H1 (cell line): ENCODE measurements around the gene LRP1-AS. TPM values are rescaled to one million over a fixed set of nuclear protein-coding genes. Genes with fewer than 3 reads are reported as not detected.

Experiments
- CTCF ChIA-PET: fragments of 300-600 bp; sonication (Branson Sonifier 250); formaldehyde crosslinking; loops from one replicate; lab custom pipeline; 2021; ENCODE audit not compliant: partially characterized antibody; lab: Charles Lee
- POLR2A ChIA-PET: fragments of 300-600 bp; sonication (Branson Sonifier 250); formaldehyde crosslinking; loops from one replicate; lab custom pipeline; 2021; ENCODE audit warnings: inconsistent platforms; ENCODE audit not compliant: partially characterized antibody; lab: Charles Lee
- DNase-seq, 2 experiments: peaks; one replicate each; pipeline versions ENCODE4 v3.0.0 to v3.0.0-alpha.2; 2010 to 2022; ENCODE audit warnings: low spot score in 2 of 2, low read depth in 1 of 2, mixed read lengths in 1 of 2
- FAIRE-seq: peaks from 2 replicates; lab custom pipeline; 2011; peaks lifted over from hg19 to GRCh38; lab: Jason Lieb, UNC
- H2AFZ ChIP-seq: 2 replicates; pipeline ENCODE4 v1.8.1; 2012; ENCODE audit warnings: low read length, inconsistent platforms
- H2AK5ac ChIP-seq: 2 replicates; pipeline ENCODE4 v1.6.1; 2013; ENCODE audit warnings: low read depth, low read length
- H2BK120ac ChIP-seq: replicated peaks from 2 replicates; pipeline ENCODE3; 2013; ENCODE audit warnings: low read depth, low read length, inconsistent platforms
- H2BK12ac ChIP-seq: 2 replicates; pipeline ENCODE4 v1.6.1; 2013; ENCODE audit warnings: low read depth, low read length
- H2BK15ac ChIP-seq: 2 replicates; pipeline ENCODE4 v1.6.1; 2013; ENCODE audit warnings: low read length
- H2BK20ac ChIP-seq: 2 replicates; pipeline ENCODE4 v1.6.1; 2013; ENCODE audit warnings: low read length
- H2BK5ac ChIP-seq: 2 replicates; pipeline ENCODE4 v1.6.1; 2013; ENCODE audit warnings: low read depth, low read length
- H3K14ac ChIP-seq: 2 replicates; pipeline ENCODE4 v1.6.1; 2013; ENCODE audit warnings: inconsistent platforms; ENCODE audit not compliant: insufficient read length
- H3K18ac ChIP-seq: 2 replicates; pipeline ENCODE4 v1.6.1; 2013; ENCODE audit warnings: low read length; ENCODE audit errors: extremely low read depth
- H3K23ac ChIP-seq: 2 replicates; pipeline ENCODE4 v1.6.1; 2013; ENCODE audit warnings: inconsistent platforms; ENCODE audit not compliant: insufficient read length
- H3K23me2 ChIP-seq: 2 replicates; pipeline ENCODE4 v1.6.1; 2013; ENCODE audit warnings: low read depth, low read length
- H3K27ac ChIP-seq: 2 replicates; pipeline ENCODE4 v1.6.1; 2011; ENCODE audit warnings: low read depth, low read length, inconsistent platforms
- H3K27me3 ChIP-seq, 4 experiments: replicated peaks in 1 of 4; 1 replicate in 1 of 4; 2 replicates in 3 of 4; pipeline versions ENCODE4 v1.6.1 to v1.8.1; 2011 to 2013; ENCODE audit warnings: low read length in 3 of 4, mild to moderate bottlenecking in 3 of 4, inconsistent platforms in 2 of 4, mixed read lengths in 2 of 4, moderate library complexity in 1 of 4; ENCODE audit not compliant: control insufficient read depth in 3 of 4, insufficient read depth in 3 of 4; ENCODE audit errors: extremely low read depth in 1 of 4
- H3K36me3 ChIP-seq, 4 experiments: 2 replicates each; pipeline versions ENCODE4 v1.6.1 to v1.8.1; 2011 to 2013; ENCODE audit warnings: mild to moderate bottlenecking in 4 of 4, low read length in 3 of 4, moderate library complexity in 2 of 4, control low read depth in 1 of 4, inconsistent platforms in 1 of 4; ENCODE audit not compliant: insufficient read depth in 4 of 4, control insufficient read depth in 2 of 4
- H3K4ac ChIP-seq: replicated peaks from 2 replicates; pipeline ENCODE3; 2013; ENCODE audit warnings: low read length, low read depth, mixed read lengths, inconsistent platforms; ENCODE audit not compliant: insufficient read length
- H3K4me1 ChIP-seq, 4 experiments: replicated peaks in 1 of 4; 1 replicate in 1 of 4; 2 replicates in 3 of 4; pipeline versions ENCODE4 v1.6.1 to v1.8.1; 2011 to 2013; ENCODE audit warnings: low read length in 3 of 4, inconsistent platforms in 2 of 4, mixed read lengths in 1 of 4; ENCODE audit not compliant: insufficient read depth in 4 of 4, control insufficient read depth in 3 of 4
- H3K4me2 ChIP-seq, 2 experiments: 2 replicates each; pipeline versions ENCODE4 v1.6.1 to v1.8.1; 2011 to 2013; ENCODE audit warnings: low read depth in 2 of 2, low read length in 2 of 2, control low read depth in 1 of 2, inconsistent platforms in 1 of 2, mild to moderate bottlenecking in 1 of 2; ENCODE audit not compliant: insufficient read depth in 1 of 2
- H3K4me3 ChIP-seq, 4 experiments: fragments of 200-600, 300-600 bp in 1 of 4; sonication (generic), shearing (Covaris generic), sonication (Bioruptor Twin) in 1 of 4; 2 replicates each; pipeline versions ENCODE4 v1.5.1 to v1.8.1; 2011 to 2016; ENCODE audit warnings: low read length in 4 of 4, low read depth in 3 of 4, control low read depth in 2 of 4, inconsistent platforms in 2 of 4, mild to moderate bottlenecking in 2 of 4, mixed read lengths in 1 of 4, moderate library complexity in 1 of 4; ENCODE audit not compliant: insufficient read depth in 2 of 4; ENCODE audit errors: extremely low read depth in 1 of 4
- H3K56ac ChIP-seq: replicated peaks from 2 replicates; pipeline ENCODE3; 2013; ENCODE audit warnings: low read depth, mild to moderate bottlenecking, mixed read lengths, low read length, inconsistent platforms; ENCODE audit not compliant: insufficient read length
- H3K79me1 ChIP-seq: 2 replicates; pipeline ENCODE4 v1.6.1; 2013; ENCODE audit warnings: low read depth, low read length, control low read depth
- H3K79me2 ChIP-seq, 2 experiments: 2 replicates each; pipeline versions ENCODE4 v1.6.1 to v1.8.1; 2012 to 2013; ENCODE audit warnings: low read length in 2 of 2, mild to moderate bottlenecking in 2 of 2, inconsistent platforms in 1 of 2; ENCODE audit not compliant: insufficient read depth in 2 of 2, control insufficient read depth in 1 of 2
- H3K9ac ChIP-seq, 4 experiments: replicated peaks in 1 of 4; 1 replicate in 1 of 4; 2 replicates in 3 of 4; pipeline versions ENCODE4 v1.6.1 to v1.8.1; 2011 to 2013; ENCODE audit warnings: low read depth in 3 of 4, low read length in 3 of 4, control low read depth in 2 of 4, mild to moderate bottlenecking in 2 of 4, moderate library complexity in 2 of 4, inconsistent platforms in 1 of 4; ENCODE audit errors: extremely low read depth in 1 of 4
- H3K9me3 ChIP-seq, 2 experiments: 2 replicates each; pipeline versions ENCODE4 v1.6.1 to v1.8.1; 2012 to 2013; ENCODE audit warnings: mild to moderate bottlenecking in 2 of 2, moderate library complexity in 2 of 2, control low read depth in 1 of 2, inconsistent platforms in 1 of 2, low read depth in 1 of 2, low read length in 1 of 2, mixed read lengths in 1 of 2; ENCODE audit not compliant: insufficient read depth in 2 of 2
- H4K20me1 ChIP-seq, 2 experiments: replicated peaks in 1 of 2; 2 replicates each; pipeline versions ENCODE3 to v1.8.1; 2011 to 2013; ENCODE audit warnings: inconsistent platforms in 2 of 2, low read length in 2 of 2, mild to moderate bottlenecking in 1 of 2; ENCODE audit not compliant: insufficient read depth in 2 of 2, control insufficient read depth in 1 of 2
- H4K5ac ChIP-seq: 2 replicates; pipeline ENCODE4 v1.6.1; 2013; ENCODE audit warnings: low read length, low read depth, mixed read lengths, inconsistent platforms; ENCODE audit not compliant: insufficient read length
- H4K8ac ChIP-seq: 2 replicates; pipeline ENCODE4 v1.8.0; 2013; ENCODE audit warnings: mild to moderate bottlenecking, moderate library complexity, low read length, inconsistent platforms; ENCODE audit not compliant: insufficient read depth; ENCODE audit errors: extremely low read depth
- H4K91ac ChIP-seq: replicated peaks from 2 replicates; pipeline ENCODE3; 2013; ENCODE audit warnings: low read length, mixed read lengths, inconsistent platforms; ENCODE audit not compliant: insufficient read length
- BCL11A ChIP-seq, 2 experiments: IDR thresholded peaks; one replicate each; pipeline ENCODE4 v1.6.1; 2011; ENCODE audit warnings: low read depth in 2 of 2, low read length in 2 of 2, mild to moderate bottlenecking in 2 of 2
- TAF7 ChIP-seq: optimal IDR thresholded peaks from 2 replicates; pipeline ENCODE3; 2011; ENCODE audit warnings: low read depth, mild to moderate bottlenecking, inconsistent platforms, low read length, moderate library complexity, borderline replicate concordance
- TBP ChIP-seq: IDR thresholded peaks from 2 replicates; pipeline ENCODE4 v1.6.1; 2011; ENCODE audit warnings: low read depth, low read length, improper control_type of control experiment
- WGBS, 2 experiments: shearing (Covaris generic) in 1 of 2; methylation state at CpG; one replicate each; pipeline versions ENCODE4 v1.1.6 to v1.1.7; 2013 to 2015; ENCODE audit warnings: low lambda C conversion rate in 2 of 2, mixed read lengths in 2 of 2, inconsistent platforms in 1 of 2, low coverage in 1 of 2, missing lambda C conversion rate in 1 of 2; ENCODE audit not compliant: insufficient replicate concordance in 2 of 2, insufficient coverage in 1 of 2, insufficient read length in 1 of 2; ENCODE audit errors: extremely low coverage in 1 of 2, missing lambda C conversion rate in 1 of 2; 5-methylcytosine and 5-hydroxymethylcytosine counted together
- polyA plus RNA-seq, 7 experiments: library from polyadenylated mRNA; depleted of rRNA in 3 of 7; stranded (reverse) in 5 of 7; unstranded in 2 of 7; fragments of >200 nt in 5 of 7; fragments of 200-250 nt in 2 of 7; gene quantifications; 1 replicate in 5 of 7; 2 replicates in 1 of 7; 4 replicates in 1 of 7; pipeline versions ENCODE4 v1.2.1 to v1.2.3, GENCODE V29; 2011 to 2013; ENCODE audit warnings: missing spikeins in 2 of 7, mixed read lengths in 2 of 7
- total RNA-seq: library from RNA; stranded (reverse); fragmentation: NEBNext Ultra II Directional; extraction: Animal tissue kit (Norgen Biotek cat#: 25700); gene quantifications from 2 replicates; pipeline ENCODE4 v1.2.1, GENCODE V29; 2021

LRP1-AS gene
- total and polyA plus RNA-seq, 2 of the 8 experiments (the other 6 are each of a cell fraction or from before 2014, with no cell fraction given), result not detected

DNA sequence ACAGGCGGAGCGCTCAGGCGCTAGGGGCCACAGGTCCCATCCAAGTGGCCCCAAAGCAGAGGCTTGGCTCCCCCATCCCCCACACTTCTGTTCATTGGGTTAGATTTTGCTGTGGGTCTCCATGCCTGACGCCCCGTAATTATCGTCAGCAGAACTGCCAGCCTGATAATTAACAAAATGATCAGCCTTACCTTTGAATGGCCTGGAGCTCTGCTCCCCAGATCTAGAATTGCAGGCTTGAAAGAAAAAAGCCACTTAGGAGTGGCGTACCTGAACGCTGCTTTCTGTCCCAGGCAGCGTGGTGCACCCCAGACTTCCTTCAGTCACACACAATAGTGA is 28.7 kb upstream of the LRP1-AS start:
- Histone ChIP-seq H3K4me1 (no peaks in the 10 kb centered on the region), H2AK5ac (no peak overlapping the region), H2BK20ac (no peak overlapping the region), H2BK5ac (no peak overlapping the region), H4K20me1 (peaks cover 4 to 19% of the 10 kb centered on the region in 2 experiments), H3K27me3 (no peaks in the 10 kb centered on the region), H3K36me3 (peaks cover 36 to 67% (median 57%) of the 10 kb centered on the region in 4 experiments), H3K23me2 (no peaks in the 10 kb centered on the region), H2AFZ (no peak overlapping the region), H4K8ac (no peak overlapping the region), H3K4ac (no peak overlapping the region), H3K4me2 (no peak overlapping the region), H2BK12ac (no peak overlapping the region), H3K23ac (no peak overlapping the region), H2BK120ac (no peak overlapping the region), H3K4me3 (no peak overlapping the region), H3K79me2 (no peaks in the 10 kb centered on the region), H3K9ac (no peak overlapping the region), H3K9me3 (no peaks in the 10 kb centered on the region), H4K5ac (no peak overlapping the region), H3K79me1 (no peaks in the 10 kb centered on the region), H4K91ac (no peak overlapping the region), H2BK15ac (no peak overlapping the region), H3K56ac (no peak overlapping the region), H3K18ac (no peak overlapping the region), H3K27ac (no peak overlapping the region), H3K14ac (no peak overlapping the region)
- ChIA-PET POLR2A (interaction anchor here (0.6 to 9.9 kb wide), 22 partner anchors 10 to 344 kb away, joined by 3 to 91 read pairs (median 4); partner anchors contain the start of genes DDIT3, LRP1, LRP1-AS and SHMT2), CTCF (interaction anchor here (0.7 to 21.9 kb wide), 38 partner anchors 9 to 435 kb away, joined by 3 to 389 read pairs (median 4); partner anchors contain the start of genes DCTN2, LRP1, LRP1-AS and SHMT2)
- DNase-seq (no peak), FAIRE-seq (no peak)
- WGBS, 2 experiments, result 92% methylated on average over 9 of the region's 9 CpGs; no CpG with 5 or more reads in 1 of the 2 experiments
- TF ChIP-seq TBP (no peak), TAF7 (no peak), BCL11A (IDR thresholded peaks at IDR 0.05; ENCODE audit: low read depth in 2 of 2, low read length in 2 of 2) (no peak)
